ENCODE data around the gene SMG6. TPM values are rescaled to one million over a fixed set of nuclear protein-coding genes. Genes with fewer than 3 reads are reported as not detected.

The SMG6 gene
- total and polyA plus RNA-seq, 2 donors (not counting 3 experiments of a cell fraction or from before 2014, with no cell fraction given) = 40.1 to 42.2 TPM

DNA sequence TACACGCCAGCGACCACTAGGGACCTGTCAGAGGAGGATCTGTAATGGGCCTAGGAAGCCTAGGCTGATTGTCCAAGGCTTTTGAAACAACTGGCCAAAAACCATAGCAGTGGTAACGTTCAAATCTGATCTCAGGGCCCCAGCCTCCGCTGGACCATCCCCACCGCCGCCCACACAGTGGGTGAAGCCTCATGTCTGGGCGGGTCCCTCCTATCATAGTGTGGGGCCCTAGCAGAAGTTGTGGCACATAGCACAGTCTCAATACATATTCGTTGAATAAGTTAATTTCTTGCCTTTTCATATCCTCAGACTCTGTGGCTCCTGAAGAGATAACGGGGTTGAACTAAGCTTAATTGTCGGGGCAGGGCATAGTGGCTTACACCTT, 272.8 kb downstream of the SMG6 start:
- DNase-seq (ENCODE audit: low read depth, low spot score) (no peak), FAIRE-seq (no peak)
- H2AFZ ChIP-seq (ENCODE audit: low read depth, low read length) = peak overlapping the region; percentile 9
- peaks cover 4% of the 10 kb centered on the region for H3K79me2 ChIP-seq (ENCODE audit: control insufficient read depth, insufficient read depth, low read length)
- ChIA-PET POLR2A (no interaction called here), CTCF (interaction anchor here (0.6 to 9.5 kb wide), 2 partner anchors 121 to 136 kb away, joined by 3 to 270 read pairs; no protein-coding TSS in a partner anchor)
- peaks cover 4% of the 10 kb centered on the region for H3K4me1 ChIP-seq (ENCODE audit: control insufficient read depth, extremely low read depth, insufficient read depth, low read length)
- H4K20me1 ChIP-seq (replicated peaks; ENCODE audit: control insufficient read depth, extremely low read depth, insufficient read depth, low read length) = no peaks in the 10 kb centered on the region
- BruUV-seq (replicated peaks) = no TSS peak
- peak overlapping the region in 2 of 3 experiments; percentile 87 to 97 for H3K4me3 ChIP-seq (replicated peaks in 1 of 3; ENCODE audit: insufficient read depth in 1 of 3, low read depth in 1 of 3, low read length in 3 of 3)
- H3K9ac ChIP-seq (replicated peaks; ENCODE audit: extremely low read depth, insufficient read depth, low read length) = peak overlapping the region; percentile 73
- H3K27me3 ChIP-seq (ENCODE audit: control insufficient read depth in 2 of 2, insufficient read depth in 2 of 2, low read length in 2 of 2) = peaks cover 10 to 15% of the 10 kb centered on the region in 2 experiments
- dilution Hi-C loops (cut with MboI; ENCODE audit: extremely low pct_ligation_motif_present, low sequenced_read_pairs) = no loop called here
- H3K9me1 ChIP-seq (replicated peaks; ENCODE audit: control insufficient read depth, extremely low read depth, insufficient read depth, low read length) = no peaks in the 10 kb centered on the region
- intact Hi-C loops (cut with micrococcal nuclease) = loop anchor here (1.0 to 5.0 kb wide), 3 partner anchors 11 to 313 kb away; no protein-coding TSS in a partner anchor
- TF ChIP-seq POLR2A (IDR thresholded peaks at IDR 0.05; ENCODE audit: low read depth, low read length) (no peak), GATA2 (IDR thresholded peaks at IDR 0.05; ENCODE audit: insufficient read depth, insufficient read length, low read depth, low read length) (no peak), JUN (IDR thresholded peaks at IDR 0.05; ENCODE audit: borderline replicate concordance, insufficient read depth, insufficient read length, low read depth) (no peak)
- TF ChIP-seq, protein P1, sequence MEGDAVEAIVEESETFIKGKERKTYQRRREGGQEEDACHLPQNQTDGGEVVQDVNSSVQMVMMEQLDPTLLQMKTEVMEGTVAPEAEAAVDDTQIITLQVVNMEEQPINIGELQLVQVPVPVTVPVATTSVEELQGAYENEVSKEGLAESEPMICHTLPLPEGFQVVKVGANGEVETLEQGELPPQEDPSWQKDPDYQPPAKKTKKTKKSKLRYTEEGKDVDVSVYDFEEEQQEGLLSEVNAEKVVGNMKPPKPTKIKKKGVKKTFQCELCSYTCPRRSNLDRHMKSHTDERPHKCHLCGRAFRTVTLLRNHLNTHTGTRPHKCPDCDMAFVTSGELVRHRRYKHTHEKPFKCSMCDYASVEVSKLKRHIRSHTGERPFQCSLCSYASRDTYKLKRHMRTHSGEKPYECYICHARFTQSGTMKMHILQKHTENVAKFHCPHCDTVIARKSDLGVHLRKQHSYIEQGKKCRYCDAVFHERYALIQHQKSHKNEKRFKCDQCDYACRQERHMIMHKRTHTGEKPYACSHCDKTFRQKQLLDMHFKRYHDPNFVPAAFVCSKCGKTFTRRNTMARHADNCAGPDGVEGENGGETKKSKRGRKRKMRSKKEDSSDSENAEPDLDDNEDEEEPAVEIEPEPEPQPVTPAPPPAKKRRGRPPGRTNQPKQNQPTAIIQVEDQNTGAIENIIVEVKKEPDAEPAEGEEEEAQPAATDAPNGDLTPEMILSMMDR (IDR thresholded peaks at IDR 0.05; ENCODE audit: extremely low read depth in 1 of 2, insufficient read depth in 1 of 2, low read depth in 1 of 2, low read length in 2 of 2) = peak; percentile 53 to 68
- TF ChIP-seq, protein P2, sequence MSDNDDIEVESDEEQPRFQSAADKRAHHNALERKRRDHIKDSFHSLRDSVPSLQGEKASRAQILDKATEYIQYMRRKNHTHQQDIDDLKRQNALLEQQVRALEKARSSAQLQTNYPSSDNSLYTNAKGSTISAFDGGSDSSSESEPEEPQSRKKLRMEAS (IDR thresholded peaks at IDR 0.05; ENCODE audit: insufficient read depth, insufficient read length) = no peak
- no peak overlapping the region for H3K27ac ChIP-seq (ENCODE audit: insufficient read depth, low read depth, low read length)
- H3K4me2 ChIP-seq (ENCODE audit: insufficient read depth, low read length) = peak overlapping the region; percentile 41
- peaks cover 0 to 5% of the 10 kb centered on the region in 2 experiments for H3K36me3 ChIP-seq (ENCODE audit: control insufficient read depth in 2 of 2, extremely low read depth in 1 of 2, insufficient read depth in 2 of 2, low read length in 2 of 2)
- H3K9me3 ChIP-seq (replicated peaks; ENCODE audit: control insufficient read depth, insufficient read depth, low read length) = no peaks in the 10 kb centered on the region
